ENCODE results near the gene LSM8.
"Not testable (repeated sequence)": the region's sequence is repeated elsewhere in the genome, so short reads cannot be mapped to it uniquely, and the experiment has no call there.

The LSM8 gene

DNA sequence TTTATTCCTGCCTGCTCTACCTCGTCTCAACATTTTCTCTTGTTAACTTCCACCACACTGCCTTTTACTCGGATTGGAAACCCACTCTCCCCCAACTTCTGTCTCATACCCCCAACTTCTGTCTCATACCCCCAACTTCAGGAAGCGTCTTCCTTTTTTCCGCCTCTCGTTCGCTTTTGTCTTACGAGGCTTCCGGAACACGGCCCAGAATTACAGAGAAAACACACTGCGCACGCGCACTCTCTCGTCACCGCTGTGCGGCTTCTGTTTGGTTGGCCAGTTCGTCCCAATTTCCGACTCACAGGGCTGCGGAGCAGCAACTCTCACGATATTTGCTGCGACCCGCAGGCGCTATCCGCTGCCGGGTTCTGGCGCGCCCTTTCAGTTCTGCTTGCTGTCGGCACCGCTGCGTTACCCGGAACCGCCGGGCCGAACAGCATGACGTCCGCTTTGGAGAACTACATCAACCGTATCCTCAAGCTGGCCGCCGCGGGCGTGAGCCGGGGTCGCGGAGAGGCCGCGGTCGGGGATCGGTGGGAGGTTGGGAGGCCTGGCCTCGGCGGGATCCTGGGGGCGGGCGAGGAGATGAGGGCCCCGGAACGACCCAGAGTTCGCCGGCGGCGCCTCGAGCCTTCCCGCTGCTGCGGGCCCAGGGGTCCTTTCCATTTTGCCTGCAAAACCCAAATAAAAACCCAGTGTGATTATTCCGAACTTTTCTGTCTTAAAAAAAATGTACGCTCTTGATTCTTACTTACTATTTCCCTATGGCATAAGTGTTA is at the start of gene LSM8:
Gene LSM8 (plus strand): TSS at position 379 of the 779 bp plus-strand sequence. CDS start 60 bp downstream, at position 439.
- peak; percentile 94 for DNase-seq (ENCODE audit: low read depth)

DNA sequence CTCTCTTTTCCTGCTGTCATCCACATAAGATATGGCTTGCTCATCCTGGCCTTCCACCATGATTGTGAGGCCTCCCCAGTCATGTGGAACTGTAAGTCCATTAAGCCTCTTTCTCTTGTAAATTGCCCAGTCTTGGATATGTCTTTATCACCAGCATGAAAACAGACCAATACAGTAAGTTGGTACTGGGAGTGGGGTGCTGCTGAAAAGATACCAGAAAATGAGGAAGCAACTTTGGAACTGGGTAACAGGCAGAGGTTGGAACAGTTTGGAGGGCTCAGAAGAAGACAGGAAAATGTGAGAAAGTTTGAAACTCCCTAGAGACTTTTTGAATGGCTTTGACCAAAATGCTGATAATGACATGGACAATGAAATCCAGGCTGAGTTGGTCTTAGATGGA is 49.5 kb upstream of the LSM8 start:
- not testable (repeated sequence) for DNase-seq (ENCODE audit: low read depth)

GRCh38 chr7:118140468-118140867 is 43.5 kb upstream of the LSM8 start:
- DNase-seq (ENCODE audit: low read depth) = no peak

GRCh38 chr7:118142012-118142411 is 42.0 kb upstream of the LSM8 start:
- DNase-seq (ENCODE audit: low read depth) = no peak

DNA sequence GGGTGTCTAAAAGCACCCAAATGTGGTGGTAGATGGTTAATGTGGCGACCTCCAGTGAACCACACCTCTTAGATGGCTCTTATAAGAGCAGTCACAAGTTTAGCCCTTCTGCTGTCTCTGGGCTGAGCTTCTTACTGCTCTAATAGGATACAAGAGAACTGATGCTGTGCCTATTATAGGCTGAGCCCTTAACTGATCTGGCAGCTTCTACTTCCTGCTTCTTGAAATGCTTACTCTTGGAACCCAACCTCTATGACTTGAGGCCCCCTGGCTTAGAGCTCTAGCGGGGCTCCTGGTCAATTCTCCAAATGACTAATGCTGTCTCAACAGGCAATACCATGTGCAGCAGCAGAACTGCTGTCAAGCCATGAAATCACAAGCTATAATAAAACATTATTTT is 35.0 kb upstream of the LSM8 start:
- DNase-seq (ENCODE audit: low read depth) = no peak

DNA sequence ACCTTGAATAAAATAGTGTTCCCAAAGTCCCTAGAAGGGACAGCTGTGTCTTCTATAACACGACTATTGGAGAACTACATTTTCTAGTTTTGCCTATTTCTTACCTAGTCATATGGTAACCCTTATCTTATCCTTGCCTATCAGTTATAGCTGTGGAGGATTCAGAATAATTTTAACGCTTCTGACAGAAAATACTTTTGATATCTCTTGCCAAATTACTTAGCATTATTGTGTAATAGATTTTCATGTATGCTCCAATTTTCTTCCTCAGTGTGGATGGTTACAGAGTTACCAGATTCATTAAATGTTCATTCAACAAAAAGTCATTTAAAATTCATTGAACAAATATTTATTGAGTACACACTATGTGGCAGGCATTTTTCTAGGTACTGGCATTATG is 34.6 kb upstream of the LSM8 start:
- DNase-seq (ENCODE audit: low read depth) = no peak

- no peak for DNase-seq (ENCODE audit: low read depth)
Observed at GRCh38 chr7:118151671-118152070, 32.3 kb upstream of the LSM8 start.

DNA sequence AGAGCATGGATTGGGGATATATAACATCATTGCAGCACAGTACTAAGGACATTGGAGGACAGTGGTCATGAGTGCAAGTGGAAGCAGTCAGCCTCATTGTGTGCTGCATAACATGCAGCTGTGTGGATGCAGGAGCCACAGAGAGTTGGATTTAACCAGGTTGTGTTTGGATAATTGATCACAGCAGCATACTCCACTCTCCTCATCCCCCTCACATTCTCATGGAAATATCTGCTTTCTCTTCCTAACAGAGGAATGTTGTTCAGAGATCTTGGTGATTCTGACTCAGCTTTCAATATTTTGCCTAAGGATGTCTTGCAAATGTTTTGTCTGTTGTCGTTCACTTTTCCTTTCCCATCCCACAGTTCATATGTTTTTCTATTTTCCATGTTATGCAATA is 31.8 kb upstream of the LSM8 start:
- DNase-seq (ENCODE audit: low read depth) = no peak

DNA sequence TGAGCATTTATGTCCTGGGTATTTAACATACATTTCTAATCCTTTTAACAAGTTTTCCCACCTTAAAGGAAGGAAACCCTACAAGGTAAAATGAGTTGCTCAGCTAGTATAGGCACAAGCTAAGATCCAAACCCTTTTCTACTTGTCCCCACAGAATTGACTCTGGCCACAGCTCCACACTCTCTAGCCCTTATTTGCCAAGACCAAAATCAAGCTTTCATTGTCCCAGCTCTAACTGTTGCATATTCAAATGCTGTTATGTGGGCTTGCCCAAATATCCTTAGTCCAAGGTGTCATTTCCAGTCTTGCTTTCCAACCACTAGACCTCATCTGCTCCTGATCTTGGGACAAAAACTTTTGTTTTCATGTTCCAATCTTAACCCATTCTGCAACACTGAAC is 31.3 kb upstream of the LSM8 start:
- DNase-seq (ENCODE audit: low read depth) = no peak

- DNase-seq (ENCODE audit: low read depth) = no peak
Observed at GRCh38 chr7:118153551-118154177, 30.3 kb upstream of the LSM8 start.

DNA sequence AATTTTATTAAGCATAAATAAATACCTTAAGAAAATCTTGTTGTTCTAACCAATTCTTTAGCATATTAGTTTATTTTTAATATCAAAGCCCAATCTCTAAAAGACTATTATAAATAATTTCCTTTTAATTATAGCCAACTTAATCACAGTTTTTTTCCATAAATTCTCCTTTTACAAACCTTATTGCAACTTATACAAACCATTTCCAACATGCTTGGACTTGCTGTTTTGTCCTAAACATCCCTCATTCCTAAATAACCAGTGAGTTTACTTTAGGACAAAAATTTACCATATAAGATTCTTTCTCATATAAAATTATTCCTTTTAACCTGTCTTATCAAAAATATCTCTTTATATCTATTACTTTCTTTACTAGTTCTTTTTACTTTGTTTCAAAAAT is 25.2 kb upstream of the LSM8 start:
- DNase-seq (ENCODE audit: low read depth) = no peak

DNA sequence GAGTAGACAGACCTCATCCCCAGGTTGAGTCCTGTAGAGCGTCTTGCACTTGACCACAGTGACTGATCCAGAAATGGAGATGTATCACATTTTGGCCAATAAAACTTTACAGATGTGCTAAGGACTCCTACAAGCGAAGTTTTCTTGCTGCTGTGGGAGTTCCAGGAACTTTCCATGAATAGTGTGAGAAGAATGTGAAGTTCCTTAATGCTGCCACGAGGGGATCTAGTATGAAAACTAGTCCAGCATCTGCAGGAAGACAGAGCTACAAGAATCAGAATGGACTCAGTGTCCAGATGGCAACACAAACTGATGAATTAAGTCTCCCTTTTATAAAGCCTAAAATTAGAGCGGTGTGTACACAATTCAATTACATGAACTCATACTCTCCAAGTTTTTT is 14.8 kb upstream of the LSM8 start:
- DNase-seq (ENCODE audit: low read depth) = no peak

- DNase-seq (ENCODE audit: low read depth) = no peak
Observed at GRCh38 chr7:118175740-118176139, 8.2 kb upstream of the LSM8 start.

GRCh38 chr7:118179191-118179590 is 4.8 kb upstream of the LSM8 start:
- DNase-seq (ENCODE audit: low read depth) = no peak

- no peak for DNase-seq (ENCODE audit: low read depth)
Observed at GRCh38 chr7:118182593-118183427, 1.2 kb upstream of the LSM8 start.

DNA sequence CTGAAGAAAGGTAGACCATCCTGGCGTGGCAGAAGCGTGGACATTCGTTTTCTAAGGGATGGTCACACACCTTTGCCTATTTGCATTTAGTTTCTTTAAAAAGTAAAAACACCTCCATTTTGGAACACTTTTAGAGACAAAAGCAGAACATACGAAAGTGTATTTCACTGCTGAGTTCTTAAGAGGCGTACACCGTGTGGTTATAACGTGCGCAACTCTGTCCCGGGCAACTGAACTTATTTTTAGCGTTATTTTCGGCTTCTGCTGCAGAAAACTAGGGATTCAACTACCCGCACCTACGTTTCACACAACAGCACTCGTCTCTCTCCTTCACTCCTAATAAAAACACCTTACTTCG is 557 bp upstream of the LSM8 start:
- no peak for DNase-seq (ENCODE audit: low read depth)

GRCh38 chr7:118184565-118184940 is 589 bp downstream of the LSM8 start:
- no peak for DNase-seq (ENCODE audit: low read depth)

DNA sequence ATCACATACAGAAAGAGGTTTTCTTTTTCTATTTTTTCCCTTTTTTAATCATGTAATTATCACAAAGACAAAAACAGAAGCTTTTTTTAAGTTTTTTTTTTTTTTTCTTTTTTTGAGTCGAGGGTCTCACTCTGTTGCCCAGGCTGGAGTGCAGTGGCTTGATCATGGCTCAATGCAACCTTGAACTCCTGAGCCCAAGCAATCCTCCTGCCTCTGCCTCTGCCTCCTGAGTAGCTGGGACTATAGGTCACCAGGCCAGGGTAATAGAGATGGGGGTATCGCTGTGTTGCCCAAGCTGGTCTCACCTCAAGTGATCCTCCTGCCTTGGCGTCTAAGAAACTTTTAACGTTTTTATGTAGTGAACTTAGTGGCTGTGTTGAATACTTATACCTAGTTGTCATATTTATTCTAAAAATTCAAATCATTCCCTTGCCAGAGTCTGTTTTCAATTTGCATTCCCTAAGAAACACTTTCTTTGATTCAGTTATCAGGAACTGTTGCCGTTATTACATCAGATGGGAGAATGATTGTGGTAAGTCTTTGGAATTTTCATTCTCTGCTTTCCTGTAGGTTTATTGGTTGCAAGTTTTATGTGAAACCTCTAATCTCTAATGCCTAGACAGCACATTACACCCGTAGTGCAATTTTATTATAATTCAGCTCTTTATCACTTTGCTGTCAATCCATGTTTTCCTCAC is 1.3 kb downstream of the LSM8 start:
- no peak for DNase-seq (ENCODE audit: low read depth)

DNA sequence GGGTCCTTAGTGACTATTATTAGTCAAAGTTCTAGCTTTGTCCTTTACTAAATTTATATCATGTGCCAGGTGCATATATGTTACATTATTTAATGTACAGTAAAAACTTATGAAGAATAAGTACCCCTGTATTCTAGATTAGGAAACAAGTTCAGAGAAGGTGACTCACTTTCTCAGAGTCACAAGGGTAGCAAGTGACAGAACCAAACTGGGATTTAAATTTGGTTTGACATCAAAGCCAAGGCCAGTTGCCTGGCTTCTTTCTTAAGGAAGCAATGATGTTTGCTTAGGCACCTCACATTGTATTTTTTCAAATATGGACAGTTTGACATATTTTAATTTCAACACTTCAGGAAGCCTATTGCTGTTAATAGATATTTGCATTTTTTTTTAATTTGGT is 2.5 kb downstream of the LSM8 start:
- DNase-seq (ENCODE audit: low read depth) = no peak

DNA sequence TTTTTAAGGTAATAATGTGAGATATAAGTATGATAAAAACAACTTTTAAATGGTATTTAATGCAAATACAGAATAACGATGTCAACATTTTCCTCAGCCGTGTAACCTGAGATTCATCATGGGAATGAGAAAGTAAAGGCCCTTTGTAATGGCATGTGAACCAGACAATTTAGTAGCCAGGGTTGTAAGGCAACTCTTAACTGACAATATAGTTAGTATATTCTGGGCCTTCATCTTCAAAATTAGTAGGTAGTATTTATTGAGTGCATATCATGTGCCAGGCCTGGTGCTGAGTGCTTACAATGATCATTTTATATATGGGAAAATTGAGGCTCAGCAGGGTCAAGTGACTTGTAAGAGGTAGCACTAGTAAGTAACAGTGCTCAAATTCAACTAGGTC is 10.6 kb downstream of the LSM8 start:
- no peak for DNase-seq (ENCODE audit: low read depth)

GRCh38 chr7:118195837-118196474 is 12.0 kb downstream of the LSM8 start:
- DNase-seq (ENCODE audit: low read depth) = peak; percentile 26

DNA sequence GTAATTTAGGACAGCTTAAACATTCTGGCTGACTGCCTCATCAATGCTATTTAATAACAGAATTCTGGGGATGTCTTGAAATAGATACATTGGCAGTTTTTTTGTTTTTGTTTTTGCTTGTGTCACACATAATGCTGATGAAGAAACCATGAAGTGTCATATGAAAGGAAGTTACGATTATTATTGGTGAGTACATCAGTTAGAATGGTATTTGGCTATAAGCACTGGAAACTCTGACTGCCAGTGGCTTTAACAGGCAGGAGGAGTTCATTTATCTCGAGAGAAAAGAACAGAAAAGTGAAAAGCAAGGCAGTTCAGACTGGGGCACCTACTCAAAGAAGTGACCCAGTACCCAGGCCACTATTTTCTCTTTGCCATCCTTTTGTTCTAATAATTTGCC is 18.1 kb downstream of the LSM8 start:
- no peak for DNase-seq (ENCODE audit: low read depth)

Data from stimulated activated CD8-positive, alpha-beta memory T cell treated with anti-CD3 and anti-CD28 coated beads, Interleukin-15, amount 100 ng/mL, for 1 hour (primary cell).